Epithelial cell of proximal tubule (primary cell): ENCODE measurements around the gene CLTB. TPM values are rescaled to one million over a fixed set of nuclear protein-coding genes. Genes with fewer than 3 reads are reported as not detected.

Experiments
- DNase-seq: peaks from one replicate; pipeline ENCODE4 v3.0.0-alpha.2; 2011; ENCODE audit warnings: low read depth
- H3K4me3 ChIP-seq: 2 replicates; pipeline ENCODE4 v1.5.1; 2011; ENCODE audit warnings: low read depth, mild to moderate bottlenecking, low read length
- CTCF ChIP-seq: conservative IDR thresholded peaks from 2 replicates; pipeline ENCODE4 v1.5.1; 2012; ENCODE audit warnings: low read depth, mild to moderate bottlenecking, low read length
- total RNA-seq: library from RNA; depleted of rRNA; stranded (reverse); fragments of >200 nt; gene quantifications from 2 replicates; pipeline ENCODE4 v1.2.3, GENCODE V29; 2015

Gene CLTB
- total RNA-seq, 1 donor from 2014 or later = 152 TPM

DNA sequence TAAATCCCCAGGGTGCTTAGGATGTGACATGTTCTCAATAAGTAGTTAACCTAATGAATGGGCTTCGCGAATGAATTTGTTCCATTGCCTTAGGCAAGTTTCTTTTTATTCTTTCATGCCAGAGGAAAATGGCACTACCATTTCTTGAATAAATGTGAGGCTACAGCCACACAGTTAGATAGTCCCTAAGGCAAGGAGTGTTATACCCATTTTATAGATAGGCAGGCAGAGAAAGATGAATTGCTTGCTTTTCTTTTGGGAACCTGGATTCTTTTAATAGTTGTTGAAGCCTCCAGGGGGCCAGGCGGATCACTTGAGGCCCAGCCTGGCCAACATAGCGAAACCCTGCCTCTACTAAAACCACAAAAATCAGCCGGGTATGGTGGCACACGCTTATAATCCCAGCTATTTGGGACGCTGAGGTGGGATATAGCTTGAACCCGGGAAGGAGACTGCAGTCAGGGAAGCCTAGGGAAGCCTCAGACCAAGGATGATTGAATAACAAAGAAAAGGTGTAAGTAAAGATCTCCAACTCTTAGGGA, 28.9 kb downstream of the CLTB start:
- H3K4me3 ChIP-seq = peak overlapping the region; percentile 99
- DNase-seq = no peak
- TF ChIP-seq CTCF = peak; percentile 2

GRCh38 chr5:176386491-176386890, 29.8 kb downstream of the CLTB start:
- no peak for TF ChIP-seq CTCF
- DNase-seq = no peak
- peak overlapping the region; percentile 1 for H3K4me3 ChIP-seq

- no peak overlapping the region for H3K4me3 ChIP-seq
- DNase-seq = no peak
- TF ChIP-seq CTCF = no peak
Measured at GRCh38 chr5:176384991-176385390, 31.3 kb downstream of the CLTB start.

DNA sequence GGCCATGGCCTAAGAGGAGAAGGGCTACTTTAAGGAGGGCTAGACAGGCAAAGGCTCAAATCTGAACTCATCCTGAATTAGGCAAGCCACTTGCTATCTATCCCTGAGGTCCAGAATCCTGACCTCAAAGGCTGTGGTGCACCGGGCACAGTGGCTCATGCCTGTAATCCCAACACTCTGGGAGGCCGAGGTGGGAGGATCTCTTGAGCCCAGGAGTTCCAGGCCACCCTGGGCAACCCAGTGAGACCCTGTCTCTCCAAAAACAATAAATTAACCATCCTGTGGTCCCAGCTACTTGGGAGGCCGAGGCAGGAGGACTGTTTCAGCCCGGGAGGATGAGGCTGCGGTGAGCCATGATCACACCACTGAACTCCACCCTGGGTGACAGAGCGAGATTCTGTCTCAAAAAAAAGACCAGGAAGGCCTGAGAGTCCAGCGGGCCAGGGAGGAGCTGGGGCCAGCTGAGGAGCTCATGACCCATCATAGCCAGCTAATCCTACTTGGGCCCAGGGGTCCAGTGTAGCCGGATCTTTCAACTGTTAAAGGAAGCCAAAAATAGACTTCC, 31.9 kb downstream of the CLTB start:
- DNase-seq = no peak

GRCh38 chr5:176383961-176384360, 32.4 kb downstream of the CLTB start:
- DNase-seq = no peak
- no peak overlapping the region for H3K4me3 ChIP-seq
- no peak for TF ChIP-seq CTCF

More for the DNA sequence above, 31.9 kb downstream of the CLTB start:
- TF ChIP-seq CTCF = no peak
- H3K4me3 ChIP-seq = no peak overlapping the region

DNA sequence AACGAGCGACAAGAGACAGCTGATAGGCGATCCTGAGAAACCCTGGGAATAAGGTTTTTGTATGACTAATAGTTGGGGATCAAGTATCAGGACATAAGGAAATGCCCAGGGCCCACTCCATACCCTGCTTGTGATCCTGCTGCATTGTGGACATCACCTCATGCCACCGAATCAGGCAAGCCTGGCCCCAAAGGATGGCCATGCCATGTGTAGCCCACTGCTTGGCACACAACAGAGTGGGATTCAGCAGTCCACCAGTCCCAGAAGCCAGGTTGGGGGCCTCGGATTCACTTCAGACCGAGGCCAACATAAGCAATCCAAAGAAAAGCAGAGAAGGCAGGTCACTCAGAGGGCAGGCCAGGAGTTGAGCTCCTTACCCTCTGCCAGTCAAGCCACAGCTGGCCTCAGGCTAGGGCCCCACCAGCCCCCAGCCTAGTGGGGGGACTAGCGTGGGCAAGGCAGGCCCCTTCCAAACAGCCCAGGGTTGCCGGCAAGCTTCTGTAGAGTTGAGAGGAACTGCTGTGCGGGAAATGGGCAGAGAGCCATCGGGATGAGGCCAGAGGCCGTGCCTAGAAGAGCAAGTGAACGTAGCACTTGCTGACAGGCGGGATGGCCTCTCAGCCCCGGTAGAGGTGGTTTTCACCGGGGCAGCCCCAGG, 33.0 kb downstream of the CLTB start:
- TF ChIP-seq CTCF = no peak
- no peak overlapping the region for H3K4me3 ChIP-seq
- no peak for DNase-seq

DNA sequence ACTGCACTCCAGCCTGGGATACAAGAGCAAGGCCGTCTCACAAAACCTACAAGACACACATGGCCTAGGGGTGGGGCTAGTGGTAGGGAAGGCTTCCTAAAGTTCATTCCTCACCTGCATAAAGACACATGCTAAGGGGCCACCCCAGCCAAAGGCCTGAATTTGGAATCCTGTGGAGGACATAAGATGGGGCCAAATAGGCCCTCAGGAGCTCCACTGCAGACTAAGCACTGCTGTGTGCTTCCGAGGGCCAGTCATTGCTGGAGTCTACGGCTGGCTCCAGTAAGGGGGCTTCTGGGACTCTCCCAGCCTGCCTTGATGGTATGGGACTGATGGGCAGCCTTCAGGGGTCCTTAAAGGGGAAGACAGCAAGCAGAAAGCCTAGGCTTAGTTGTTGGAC, 33.6 kb downstream of the CLTB start:
- no peak for TF ChIP-seq CTCF
- DNase-seq = no peak
- no peak overlapping the region for H3K4me3 ChIP-seq
